DMS79 treated with DMSO at 0.1 percent for 48 hours (cell line): ENCODE data around the gene ZFYVE27.

Experiments used
- DNase-seq: peaks from one replicate; lab custom pipeline; 2025; lab: John Stamatoyannopoulos, UW

ZFYVE27 gene

GRCh38 chr10:97744405-97745035, 7.6 kb downstream of the ZFYVE27 start:
- no peak for DNase-seq

GRCh38 chr10:97747573-97747972, 10.6 kb downstream of the ZFYVE27 start:
- no peak for DNase-seq

GRCh38 chr10:97748116-97748515, 11.2 kb downstream of the ZFYVE27 start:
- no peak for DNase-seq

- no peak for DNase-seq
Measured at GRCh38 chr10:97752956-97753355, 16.0 kb downstream of the ZFYVE27 start.

GRCh38 chr10:97754726-97755125, 17.8 kb downstream of the ZFYVE27 start:
- no peak for DNase-seq

- DNase-seq, result no peak
Measured at GRCh38 chr10:97755718-97756117, 18.8 kb downstream of the ZFYVE27 start.

- no peak for DNase-seq
Measured at GRCh38 chr10:97757471-97757870, 20.5 kb downstream of the ZFYVE27 start.

- peak; percentile 5 for DNase-seq
Measured at GRCh38 chr10:97759158-97759887, 22.4 kb downstream of the ZFYVE27 start.

GRCh38 chr10:97759946-97760345, 23.0 kb downstream of the ZFYVE27 start:
- no peak for DNase-seq

- DNase-seq, result no peak
Measured at GRCh38 chr10:97760461-97761257, 23.7 kb downstream of the ZFYVE27 start.

- DNase-seq, result no peak
Measured at GRCh38 chr10:97761331-97761865, 24.5 kb downstream of the ZFYVE27 start.

GRCh38 chr10:97762056-97762455, 25.1 kb downstream of the ZFYVE27 start:
- DNase-seq, result no peak

GRCh38 chr10:97762816-97763215, 25.9 kb downstream of the ZFYVE27 start:
- DNase-seq, result no peak

- no peak for DNase-seq
Measured at GRCh38 chr10:97763411-97763810, 26.5 kb downstream of the ZFYVE27 start.

- no peak for DNase-seq
Measured at GRCh38 chr10:97763947-97764346, 27.0 kb downstream of the ZFYVE27 start.

- no peak for DNase-seq
Measured at GRCh38 chr10:97764519-97764931, 27.6 kb downstream of the ZFYVE27 start.

- DNase-seq, result no peak
Measured at GRCh38 chr10:97765201-97765600, 28.3 kb downstream of the ZFYVE27 start.

GRCh38 chr10:97766106-97766810, 29.3 kb downstream of the ZFYVE27 start:
- no peak for DNase-seq

GRCh38 chr10:97766996-97767924, 30.3 kb downstream of the ZFYVE27 start:
- no peak for DNase-seq

- DNase-seq, result no peak
Measured at GRCh38 chr10:97768322-97769315, 31.7 kb downstream of the ZFYVE27 start.
